GM19099 (cell line): Measurements from ENCODE around the gene SHLD1.

Experiments used
- POLR2A ChIP-seq: IDR thresholded peaks from 3 replicates; pipeline ENCODE4 v1.6.1; 2011; ENCODE audit warnings: low read depth; ENCODE audit not compliant: insufficient read length; ENCODE audit errors: extremely low read depth

Gene SHLD1

GRCh38 chr20:5825130-5825719 is 75.0 kb downstream of the SHLD1 start:
- no peak for TF ChIP-seq POLR2A

GRCh38 chr20:5827098-5827853 is 77.1 kb downstream of the SHLD1 start:
- no peak for TF ChIP-seq POLR2A

GRCh38 chr20:5827861-5828260 is 77.7 kb downstream of the SHLD1 start:
- no peak for TF ChIP-seq POLR2A

GRCh38 chr20:5829241-5829809 is 79.1 kb downstream of the SHLD1 start:
- TF ChIP-seq POLR2A = no peak

- no peak for TF ChIP-seq POLR2A
Measured at GRCh38 chr20:5831539-5832237, 81.5 kb downstream of the SHLD1 start.

GRCh38 chr20:5833309-5833941 is 83.2 kb downstream of the SHLD1 start:
- TF ChIP-seq POLR2A = no peak

- no peak for TF ChIP-seq POLR2A
Measured at GRCh38 chr20:5834436-5835005, 84.3 kb downstream of the SHLD1 start.

GRCh38 chr20:5835321-5835821 is 85.2 kb downstream of the SHLD1 start:
- TF ChIP-seq POLR2A = no peak

- no peak for TF ChIP-seq POLR2A
Measured at GRCh38 chr20:5835871-5836270, 85.7 kb downstream of the SHLD1 start.

GRCh38 chr20:5836569-5836968 is 86.4 kb downstream of the SHLD1 start:
- TF ChIP-seq POLR2A = no peak

GRCh38 chr20:5840411-5841002 is 90.3 kb downstream of the SHLD1 start:
- TF ChIP-seq POLR2A = no peak

- TF ChIP-seq POLR2A = no peak
Measured at GRCh38 chr20:5841522-5841921, 91.3 kb downstream of the SHLD1 start.

GRCh38 chr20:5842465-5842864 is 92.3 kb downstream of the SHLD1 start:
- TF ChIP-seq POLR2A = no peak

GRCh38 chr20:5843054-5843592 is 92.9 kb downstream of the SHLD1 start:
- no peak for TF ChIP-seq POLR2A
